Rectal smooth muscle tissue (tissue), 1 donor: Measurements from ENCODE around the gene ADAMTS14.

Experiments used
- H3K27ac ChIP-seq: one replicate; pipeline ENCODE4 v1.7.0; 2013; ENCODE audit warnings: low read depth, low read length, inconsistent platforms
- H3K27me3 ChIP-seq: one replicate; pipeline ENCODE4 v1.7.0; 2013; ENCODE audit warnings: low read length; ENCODE audit not compliant: control insufficient read depth, insufficient read depth
- H3K36me3 ChIP-seq: one replicate; pipeline ENCODE4 v1.7.0; 2013; ENCODE audit warnings: low read length; ENCODE audit not compliant: control insufficient read depth, insufficient read depth
- H3K4me1 ChIP-seq: one replicate; pipeline ENCODE4 v1.7.0; 2013; ENCODE audit warnings: low read length; ENCODE audit not compliant: control insufficient read depth, insufficient read depth
- H3K4me3 ChIP-seq: one replicate; pipeline ENCODE4 v1.7.0; 2013; ENCODE audit warnings: low read length
- H3K9ac ChIP-seq: one replicate; pipeline ENCODE4 v1.7.0; 2013; ENCODE audit warnings: low read length

ADAMTS14 gene

DNA sequence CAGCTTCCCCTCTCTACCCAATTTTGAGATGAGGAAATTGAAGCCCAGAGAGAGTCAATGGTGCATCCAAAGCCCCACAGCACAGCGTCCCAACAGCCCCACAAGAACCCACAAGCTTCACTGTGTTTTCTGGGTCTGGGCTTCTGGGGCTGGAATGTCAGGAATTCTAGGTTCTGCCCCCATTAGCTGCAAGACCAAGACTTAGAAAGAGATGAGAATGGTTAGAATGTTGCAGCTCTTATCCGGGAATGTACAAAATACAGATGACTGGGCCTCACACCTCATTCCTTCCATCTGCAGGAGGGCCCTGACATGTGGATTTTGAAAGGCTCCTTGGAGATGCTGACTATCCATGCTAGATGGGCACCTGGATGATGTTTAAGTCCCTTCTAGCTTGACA is 137.4 kb downstream of the ADAMTS14 start:
- H3K9ac ChIP-seq: no peak overlapping the region
- H3K4me3 ChIP-seq: no peak overlapping the region
- no peaks in the 10 kb centered on the region for H3K36me3 ChIP-seq
- H3K27ac ChIP-seq: no peak overlapping the region
- no peaks in the 10 kb centered on the region for H3K4me1 ChIP-seq
- H3K27me3 ChIP-seq: no peaks in the 10 kb centered on the region

DNA sequence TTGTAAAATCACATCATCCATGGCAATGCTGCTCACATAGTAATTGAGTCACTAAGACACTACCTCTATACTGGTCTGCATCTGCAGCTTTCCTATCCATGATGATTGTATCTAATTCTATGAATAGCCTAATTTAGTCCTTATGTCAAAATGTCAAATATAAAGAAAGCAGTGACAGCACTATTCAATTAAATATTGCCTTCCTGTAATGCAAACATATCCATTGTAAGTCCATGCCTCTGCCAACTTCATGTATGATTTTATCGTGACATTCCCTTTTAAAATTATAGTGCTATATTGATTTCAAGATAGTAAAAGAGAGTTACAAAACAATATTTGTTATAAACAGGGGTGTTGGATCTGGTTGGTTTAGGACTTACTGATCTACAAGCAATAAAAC is 138.7 kb downstream of the ADAMTS14 start:
- H3K27ac ChIP-seq: no peak overlapping the region
- no peaks in the 10 kb centered on the region for H3K27me3 ChIP-seq
- H3K4me1 ChIP-seq: no peaks in the 10 kb centered on the region
- no peak overlapping the region for H3K9ac ChIP-seq
- H3K4me3 ChIP-seq: no peak overlapping the region
- H3K36me3 ChIP-seq: no peaks in the 10 kb centered on the region

DNA sequence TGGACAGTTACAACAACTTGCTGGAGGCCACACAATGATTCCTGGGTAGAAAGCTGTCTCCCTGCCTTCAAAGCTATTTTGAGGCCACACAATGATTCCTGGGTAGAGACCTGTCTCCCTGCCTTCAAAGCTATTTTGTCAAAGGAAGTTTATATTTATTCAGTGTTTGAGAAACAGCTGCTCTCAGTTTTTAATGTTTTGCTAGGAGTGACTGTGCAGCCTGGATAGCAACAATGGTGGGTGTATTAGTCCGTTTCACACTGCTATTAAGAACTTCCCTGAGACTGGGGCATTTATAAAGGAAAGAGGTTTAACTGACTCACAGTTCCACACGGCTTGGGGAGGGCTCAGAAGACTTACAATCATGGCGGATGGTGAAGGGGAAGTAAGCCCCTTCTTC is 139.6 kb downstream of the ADAMTS14 start:
- H3K27me3 ChIP-seq: no peaks in the 10 kb centered on the region
- H3K4me3 ChIP-seq: no peak overlapping the region
- H3K27ac ChIP-seq: no peak overlapping the region
- no peak overlapping the region for H3K9ac ChIP-seq
- H3K4me1 ChIP-seq: no peaks in the 10 kb centered on the region
- H3K36me3 ChIP-seq: no peaks in the 10 kb centered on the region
